ENCODE data around the gene KLHL13. TPM values are rescaled to one million over a fixed set of nuclear protein-coding genes. Genes with fewer than 3 reads are reported as not detected.

KLHL13 gene
- total and polyA plus RNA-seq, 2 of the 8 experiments (the other 6 are each of a cell fraction or from before 2014, with no cell fraction given): 6.4 to 12.8 TPM

GRCh38 chrX:117871796-117872195 lies 244.8 kb downstream of the KLHL13 start (continued):
- TF ChIP-seq, protein P1, sequence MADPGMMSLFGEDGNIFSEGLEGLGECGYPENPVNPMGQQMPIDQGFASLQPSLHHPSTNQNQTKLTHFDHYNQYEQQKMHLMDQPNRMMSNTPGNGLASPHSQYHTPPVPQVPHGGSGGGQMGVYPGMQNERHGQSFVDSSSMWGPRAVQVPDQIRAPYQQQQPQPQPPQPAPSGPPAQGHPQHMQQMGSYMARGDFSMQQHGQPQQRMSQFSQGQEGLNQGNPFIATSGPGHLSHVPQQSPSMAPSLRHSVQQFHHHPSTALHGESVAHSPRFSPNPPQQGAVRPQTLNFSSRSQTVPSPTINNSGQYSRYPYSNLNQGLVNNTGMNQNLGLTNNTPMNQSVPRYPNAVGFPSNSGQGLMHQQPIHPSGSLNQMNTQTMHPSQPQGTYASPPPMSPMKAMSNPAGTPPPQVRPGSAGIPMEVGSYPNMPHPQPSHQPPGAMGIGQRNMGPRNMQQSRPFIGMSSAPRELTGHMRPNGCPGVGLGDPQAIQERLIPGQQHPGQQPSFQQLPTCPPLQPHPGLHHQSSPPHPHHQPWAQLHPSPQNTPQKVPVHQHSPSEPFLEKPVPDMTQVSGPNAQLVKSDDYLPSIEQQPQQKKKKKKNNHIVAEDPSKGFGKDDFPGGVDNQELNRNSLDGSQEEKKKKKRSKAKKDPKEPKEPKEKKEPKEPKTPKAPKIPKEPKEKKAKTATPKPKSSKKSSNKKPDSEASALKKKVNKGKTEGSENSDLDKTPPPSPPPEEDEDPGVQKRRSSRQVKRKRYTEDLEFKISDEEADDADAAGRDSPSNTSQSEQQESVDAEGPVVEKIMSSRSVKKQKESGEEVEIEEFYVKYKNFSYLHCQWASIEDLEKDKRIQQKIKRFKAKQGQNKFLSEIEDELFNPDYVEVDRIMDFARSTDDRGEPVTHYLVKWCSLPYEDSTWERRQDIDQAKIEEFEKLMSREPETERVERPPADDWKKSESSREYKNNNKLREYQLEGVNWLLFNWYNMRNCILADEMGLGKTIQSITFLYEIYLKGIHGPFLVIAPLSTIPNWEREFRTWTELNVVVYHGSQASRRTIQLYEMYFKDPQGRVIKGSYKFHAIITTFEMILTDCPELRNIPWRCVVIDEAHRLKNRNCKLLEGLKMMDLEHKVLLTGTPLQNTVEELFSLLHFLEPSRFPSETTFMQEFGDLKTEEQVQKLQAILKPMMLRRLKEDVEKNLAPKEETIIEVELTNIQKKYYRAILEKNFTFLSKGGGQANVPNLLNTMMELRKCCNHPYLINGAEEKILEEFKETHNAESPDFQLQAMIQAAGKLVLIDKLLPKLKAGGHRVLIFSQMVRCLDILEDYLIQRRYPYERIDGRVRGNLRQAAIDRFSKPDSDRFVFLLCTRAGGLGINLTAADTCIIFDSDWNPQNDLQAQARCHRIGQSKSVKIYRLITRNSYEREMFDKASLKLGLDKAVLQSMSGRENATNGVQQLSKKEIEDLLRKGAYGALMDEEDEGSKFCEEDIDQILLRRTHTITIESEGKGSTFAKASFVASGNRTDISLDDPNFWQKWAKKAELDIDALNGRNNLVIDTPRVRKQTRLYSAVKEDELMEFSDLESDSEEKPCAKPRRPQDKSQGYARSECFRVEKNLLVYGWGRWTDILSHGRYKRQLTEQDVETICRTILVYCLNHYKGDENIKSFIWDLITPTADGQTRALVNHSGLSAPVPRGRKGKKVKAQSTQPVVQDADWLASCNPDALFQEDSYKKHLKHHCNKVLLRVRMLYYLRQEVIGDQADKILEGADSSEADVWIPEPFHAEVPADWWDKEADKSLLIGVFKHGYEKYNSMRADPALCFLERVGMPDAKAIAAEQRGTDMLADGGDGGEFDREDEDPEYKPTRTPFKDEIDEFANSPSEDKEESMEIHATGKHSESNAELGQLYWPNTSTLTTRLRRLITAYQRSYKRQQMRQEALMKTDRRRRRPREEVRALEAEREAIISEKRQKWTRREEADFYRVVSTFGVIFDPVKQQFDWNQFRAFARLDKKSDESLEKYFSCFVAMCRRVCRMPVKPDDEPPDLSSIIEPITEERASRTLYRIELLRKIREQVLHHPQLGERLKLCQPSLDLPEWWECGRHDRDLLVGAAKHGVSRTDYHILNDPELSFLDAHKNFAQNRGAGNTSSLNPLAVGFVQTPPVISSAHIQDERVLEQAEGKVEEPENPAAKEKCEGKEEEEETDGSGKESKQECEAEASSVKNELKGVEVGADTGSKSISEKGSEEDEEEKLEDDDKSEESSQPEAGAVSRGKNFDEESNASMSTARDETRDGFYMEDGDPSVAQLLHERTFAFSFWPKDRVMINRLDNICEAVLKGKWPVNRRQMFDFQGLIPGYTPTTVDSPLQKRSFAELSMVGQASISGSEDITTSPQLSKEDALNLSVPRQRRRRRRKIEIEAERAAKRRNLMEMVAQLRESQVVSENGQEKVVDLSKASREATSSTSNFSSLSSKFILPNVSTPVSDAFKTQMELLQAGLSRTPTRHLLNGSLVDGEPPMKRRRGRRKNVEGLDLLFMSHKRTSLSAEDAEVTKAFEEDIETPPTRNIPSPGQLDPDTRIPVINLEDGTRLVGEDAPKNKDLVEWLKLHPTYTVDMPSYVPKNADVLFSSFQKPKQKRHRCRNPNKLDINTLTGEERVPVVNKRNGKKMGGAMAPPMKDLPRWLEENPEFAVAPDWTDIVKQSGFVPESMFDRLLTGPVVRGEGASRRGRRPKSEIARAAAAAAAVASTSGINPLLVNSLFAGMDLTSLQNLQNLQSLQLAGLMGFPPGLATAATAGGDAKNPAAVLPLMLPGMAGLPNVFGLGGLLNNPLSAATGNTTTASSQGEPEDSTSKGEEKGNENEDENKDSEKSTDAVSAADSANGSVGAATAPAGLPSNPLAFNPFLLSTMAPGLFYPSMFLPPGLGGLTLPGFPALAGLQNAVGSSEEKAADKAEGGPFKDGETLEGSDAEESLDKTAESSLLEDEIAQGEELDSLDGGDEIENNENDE (IDR thresholded peaks at IDR 0.05; ENCODE audit: insufficient replicate concordance, low read length): no peak

Measured in H1 (cell line).